Skin of body (tissue), 2 donors: ENCODE data around the gene NUDT14. TPM values are rescaled to one million over a fixed set of nuclear protein-coding genes. Genes with fewer than 3 reads are reported as not detected.

Source experiments
- DNase-seq: peaks from one replicate; lab custom pipeline; 2025; lab: John Stamatoyannopoulos, UW
- total RNA-seq: library from RNA; depleted of rRNA; stranded (reverse); fragments of >200 nt; gene quantifications from one replicate; pipeline ENCODE4 v1.2.3, GENCODE V29; 2014

The NUDT14 gene
- total RNA-seq = 11.4 TPM

DNA sequence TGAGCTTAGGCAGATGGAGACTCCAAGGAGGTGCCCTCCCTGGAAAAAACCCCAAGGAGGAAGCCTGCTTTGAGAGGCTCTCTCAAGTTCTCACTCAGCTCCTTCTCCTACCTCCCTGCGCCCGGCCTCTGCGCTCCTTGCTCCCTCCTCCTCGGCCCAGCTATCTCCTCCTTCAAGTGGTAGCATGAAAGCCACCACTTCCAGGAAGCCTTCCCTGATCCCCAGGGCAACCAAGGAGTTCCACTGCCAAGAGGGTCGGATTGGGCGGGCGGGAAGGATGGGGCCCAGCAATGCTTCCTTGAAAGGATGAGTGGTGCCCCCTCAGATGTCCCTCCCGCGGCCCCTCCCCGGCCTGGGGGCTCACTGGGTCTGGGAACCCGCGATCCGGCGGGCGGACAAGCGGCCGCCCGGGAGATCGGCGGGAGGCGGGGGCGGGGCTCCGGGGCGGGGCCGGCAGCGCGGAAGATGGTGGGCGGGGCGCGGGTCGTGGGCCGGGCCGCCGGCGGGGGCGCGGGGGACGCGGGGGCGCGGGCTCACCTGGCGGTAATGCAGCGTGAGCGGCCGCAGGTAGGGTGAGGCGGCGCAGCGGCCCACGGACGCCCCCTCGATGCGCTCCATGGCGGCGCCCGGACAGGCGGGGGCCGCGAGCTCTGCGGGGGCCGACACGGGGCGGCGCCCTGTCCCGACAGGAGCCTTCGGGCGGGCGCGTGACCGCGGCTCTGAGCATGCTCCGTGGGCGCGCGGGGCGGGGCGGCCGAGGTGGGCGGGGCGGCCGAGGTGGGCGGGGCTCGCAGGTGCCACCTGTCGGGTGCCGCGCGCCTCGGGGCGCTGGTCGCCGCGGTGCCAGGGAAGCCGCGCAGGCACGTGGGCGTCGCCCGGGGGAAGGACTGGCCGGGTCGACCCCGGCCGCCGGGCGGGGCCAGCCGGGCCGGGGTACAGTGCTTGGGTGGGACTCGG, at the start of gene NUDT14:
TSS of gene NUDT14 (minus strand) at position 721 of the 957 bp plus-strand sequence. CDS start at position 618, 103 bp downstream.
- DNase-seq = no peak

DNA sequence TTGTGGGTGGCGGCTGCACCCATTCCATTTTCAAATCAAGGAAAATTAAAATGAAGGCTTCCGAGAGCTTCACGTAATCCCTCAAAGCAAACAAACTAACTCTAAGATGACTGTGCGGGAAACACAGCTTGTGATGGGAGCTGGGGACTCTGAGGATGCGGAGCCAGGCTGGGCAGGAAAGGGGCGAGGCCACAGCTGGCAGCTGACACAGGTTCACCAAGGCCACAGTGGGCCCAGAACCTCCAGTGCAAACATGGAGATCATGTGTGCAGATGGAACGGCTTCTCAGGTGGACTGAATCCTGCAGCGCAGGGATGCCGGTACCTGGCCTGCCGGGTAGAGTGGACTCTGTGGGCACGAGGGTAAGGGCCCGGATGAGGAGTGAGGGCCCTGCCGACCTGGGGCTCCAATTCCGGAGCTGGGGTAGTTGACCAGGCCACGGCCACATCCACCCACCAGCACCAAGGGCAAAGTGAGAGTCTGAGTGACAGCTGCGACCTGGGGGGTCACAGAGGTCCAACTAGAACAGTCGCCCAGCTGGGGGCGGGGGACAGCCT, 48.1 kb upstream of the NUDT14 start:
- no peak for DNase-seq

DNA sequence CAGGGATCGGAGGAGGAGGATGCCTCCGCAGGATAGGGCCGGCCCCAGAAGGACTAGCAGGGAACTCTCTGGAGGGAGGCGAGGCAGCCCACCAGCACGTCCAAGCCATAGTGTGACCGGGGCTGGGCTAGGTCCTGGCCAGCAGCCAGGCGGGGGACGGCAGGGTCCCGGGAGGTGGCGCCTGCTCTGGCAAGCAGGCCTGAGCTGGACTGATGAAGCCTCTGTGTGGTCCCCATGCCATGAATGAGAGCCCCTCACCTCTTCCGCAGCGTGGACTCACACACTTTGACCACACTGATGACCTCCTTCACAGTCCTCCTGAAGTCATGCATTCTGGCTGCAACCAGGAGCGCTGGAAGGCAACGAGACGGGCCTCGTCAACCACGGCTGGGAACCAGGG, 47.5 kb upstream of the NUDT14 start:
- DNase-seq = no peak

DNA sequence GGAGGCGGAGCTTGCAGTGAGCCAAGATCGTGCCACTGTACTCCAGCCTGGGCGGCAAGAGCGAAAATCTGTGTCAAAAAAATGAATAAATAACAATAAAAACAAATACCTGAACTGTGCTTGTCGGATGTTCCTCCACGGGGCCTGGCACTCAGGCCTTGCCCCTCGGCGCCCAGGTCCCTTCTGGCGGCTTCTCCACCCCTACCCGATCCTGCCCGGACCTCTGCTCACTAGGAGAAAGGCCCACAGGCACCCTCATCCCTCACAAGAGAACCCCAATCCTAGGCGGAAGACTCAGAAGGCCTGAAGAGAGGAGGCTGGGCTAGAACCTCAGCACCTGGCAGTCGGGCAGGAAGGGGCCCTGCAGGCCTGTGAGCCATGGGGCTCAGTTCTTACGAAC, 46.2 kb upstream of the NUDT14 start:
- DNase-seq = no peak

DNA sequence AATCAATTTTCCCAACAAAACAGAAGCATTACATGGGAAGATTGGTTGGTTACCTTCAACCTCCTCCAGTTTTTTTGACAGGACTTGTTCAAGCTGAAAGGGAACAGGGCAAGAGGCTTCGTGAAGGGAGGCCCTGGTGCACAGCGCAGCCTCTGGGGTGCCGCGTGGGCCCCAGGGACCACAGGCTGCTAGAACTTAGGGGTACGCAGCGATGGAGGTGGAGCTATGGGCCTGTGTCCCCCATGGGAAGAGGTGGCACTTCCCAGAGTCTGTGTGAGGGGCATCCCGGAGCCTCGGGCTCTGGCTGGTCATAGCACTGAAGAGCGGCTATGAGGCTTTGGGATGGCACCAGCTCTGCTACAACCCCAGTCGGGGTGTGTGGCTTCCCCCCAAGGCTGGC, 45.1 kb upstream of the NUDT14 start:
- no peak for DNase-seq

DNA sequence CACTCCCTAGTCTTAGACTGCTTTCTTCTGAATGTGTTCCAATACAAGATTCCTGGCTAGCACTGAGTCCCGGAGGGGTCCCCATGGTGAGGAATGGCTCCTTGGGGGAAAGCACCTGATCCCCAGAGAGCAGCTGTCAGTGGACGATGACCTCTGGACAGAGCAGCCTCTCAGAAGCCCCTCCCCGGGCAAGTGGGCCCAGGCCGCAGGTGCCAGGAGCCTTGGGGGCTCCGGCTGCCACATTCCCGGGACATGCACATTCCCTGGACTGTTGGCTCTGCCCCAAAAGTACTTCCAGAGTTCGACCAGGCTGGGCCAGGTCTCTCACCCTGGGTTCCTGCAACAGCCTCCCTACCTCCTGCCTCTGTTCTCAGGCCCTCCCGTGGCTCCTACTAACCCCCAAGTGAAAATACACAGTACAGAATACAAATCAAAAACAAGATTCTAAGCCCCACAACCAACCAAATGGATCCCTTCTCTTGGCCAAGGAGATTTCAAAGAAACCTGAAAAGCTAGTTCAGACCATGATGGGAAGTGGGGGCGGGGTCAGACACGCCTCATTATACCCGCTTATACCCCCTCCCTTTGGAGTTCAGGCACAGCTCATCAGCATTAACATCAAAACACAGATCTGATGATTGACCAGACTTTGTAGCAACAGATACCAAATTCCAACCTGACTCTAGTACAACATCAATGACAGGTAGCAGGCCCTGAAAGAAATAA, 43.9 kb upstream of the NUDT14 start:
- no peak for DNase-seq

DNA sequence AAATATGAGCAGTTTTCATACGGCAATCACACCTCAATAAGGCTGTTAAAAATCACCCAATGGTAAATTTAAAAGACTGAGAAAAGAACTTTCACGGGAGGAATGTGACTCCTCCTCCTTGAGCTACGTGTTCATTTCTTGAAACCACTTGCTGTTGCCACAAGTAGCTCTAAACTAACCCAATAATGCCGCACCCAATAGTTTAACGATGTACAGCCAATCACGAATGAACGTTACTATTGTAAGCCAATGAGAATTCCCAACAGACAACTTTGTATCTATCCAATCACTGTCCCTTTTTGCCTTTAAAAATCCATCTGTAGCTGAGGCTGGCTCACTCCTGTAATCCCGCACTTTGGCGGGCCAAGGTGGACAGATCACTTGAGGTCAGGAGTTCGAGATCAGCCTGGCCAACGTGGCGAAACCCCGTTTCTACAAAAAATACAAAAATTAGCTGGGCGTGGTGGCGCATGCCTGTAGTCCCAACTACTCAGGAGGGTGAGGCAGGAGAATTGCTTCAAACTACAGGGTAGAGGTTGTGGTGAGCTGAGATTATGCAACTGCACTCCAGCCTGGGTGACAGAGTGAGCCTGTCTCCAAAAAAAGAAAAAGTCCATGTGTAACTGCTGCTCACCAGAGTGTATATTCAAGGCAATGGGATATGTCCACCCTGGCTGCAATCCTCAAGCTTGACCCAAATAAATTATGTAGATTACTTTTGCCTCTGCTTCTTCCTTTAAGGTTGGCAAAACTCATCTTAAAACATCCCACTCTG, 42.8 kb upstream of the NUDT14 start:
- DNase-seq = no peak

DNA sequence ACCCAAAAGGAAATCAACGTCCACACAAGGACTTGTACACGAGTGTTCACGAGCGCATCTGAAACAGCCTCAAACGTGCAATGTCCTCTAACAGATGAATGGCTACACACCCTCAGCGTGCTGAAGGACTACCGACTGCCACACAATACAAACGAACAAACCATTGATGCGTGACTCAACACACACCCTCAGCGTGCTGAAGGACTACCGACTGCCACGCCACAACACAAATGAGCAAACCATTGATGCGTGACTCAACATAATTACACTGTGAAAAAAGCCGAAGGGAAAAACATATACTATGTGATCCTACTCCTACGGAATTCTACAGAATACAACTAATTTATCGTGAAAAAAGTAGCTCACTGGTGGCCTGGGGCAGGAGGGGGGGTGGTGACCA, 42.1 kb upstream of the NUDT14 start:
- no peak for DNase-seq

DNA sequence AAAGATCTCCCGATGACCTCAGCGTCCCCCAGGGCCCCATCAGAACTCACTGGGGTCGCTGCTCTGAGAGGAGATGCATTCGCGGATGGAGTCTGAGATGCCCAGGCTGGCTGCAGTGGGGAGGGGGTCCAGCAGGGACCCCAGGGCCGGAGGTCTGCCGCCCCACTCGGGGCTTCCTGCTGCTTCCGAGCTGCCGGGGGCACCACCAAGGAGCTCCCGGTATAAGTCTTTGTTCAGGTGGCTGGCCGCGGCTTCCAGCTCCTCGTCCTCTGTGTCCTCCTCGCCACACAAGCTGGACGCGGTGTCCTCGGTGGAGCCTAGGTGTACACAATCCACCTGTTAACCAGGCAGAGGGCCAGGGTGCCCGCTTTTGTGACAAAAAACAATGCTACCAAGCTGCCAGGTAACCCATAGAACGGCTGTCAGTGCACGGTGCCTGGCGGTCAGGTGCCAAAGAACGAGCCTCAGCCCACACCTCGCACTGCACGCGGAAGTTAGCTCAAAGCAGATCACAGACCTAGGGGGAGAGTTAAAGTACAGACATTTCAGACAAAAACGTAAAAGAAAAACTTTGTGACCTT, 40.6 kb upstream of the NUDT14 start:
- DNase-seq = no peak

DNA sequence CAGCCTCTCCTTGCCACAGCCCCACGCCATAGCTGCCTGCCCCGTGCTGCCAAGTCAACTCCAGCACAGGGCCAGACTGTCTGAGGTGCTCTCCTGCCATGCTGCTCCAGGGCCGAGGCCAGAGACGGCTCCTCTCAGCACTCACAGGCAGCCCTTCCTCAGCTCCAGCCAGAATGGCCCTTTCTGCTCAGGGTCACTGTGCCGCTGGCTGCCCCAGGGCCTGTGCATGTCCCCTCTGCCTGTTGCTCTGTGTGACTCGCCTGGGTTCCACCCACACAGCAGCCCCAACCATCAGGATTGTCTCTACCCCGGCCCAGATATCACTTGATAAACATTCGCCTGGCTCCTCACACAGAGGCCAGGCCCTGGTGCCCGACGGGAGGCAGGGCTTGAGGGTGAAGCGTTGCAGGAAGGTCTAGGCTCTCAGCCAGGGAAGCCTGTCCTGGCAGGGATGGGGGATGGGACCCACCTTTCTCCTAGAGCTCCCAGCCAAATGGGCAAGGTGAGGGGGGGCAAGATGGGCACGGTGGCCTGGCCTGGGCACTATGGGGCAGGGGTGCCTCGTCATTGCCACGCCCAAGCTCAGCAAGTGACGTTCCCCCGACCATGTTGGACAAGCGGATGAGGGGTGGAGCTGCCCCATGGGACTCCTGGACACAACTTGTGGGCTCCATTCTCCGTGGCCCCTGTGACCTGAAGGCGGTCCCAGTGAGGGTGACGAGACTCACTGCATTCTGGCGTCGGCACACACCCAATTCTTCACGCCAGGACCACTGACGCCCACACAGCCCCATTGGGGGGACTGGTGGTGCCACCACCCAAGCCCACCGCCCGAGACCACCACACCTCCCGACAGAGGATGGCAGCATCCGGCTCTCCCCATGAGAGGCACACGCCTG, 39.8 kb upstream of the NUDT14 start:
- DNase-seq = no peak

DNA sequence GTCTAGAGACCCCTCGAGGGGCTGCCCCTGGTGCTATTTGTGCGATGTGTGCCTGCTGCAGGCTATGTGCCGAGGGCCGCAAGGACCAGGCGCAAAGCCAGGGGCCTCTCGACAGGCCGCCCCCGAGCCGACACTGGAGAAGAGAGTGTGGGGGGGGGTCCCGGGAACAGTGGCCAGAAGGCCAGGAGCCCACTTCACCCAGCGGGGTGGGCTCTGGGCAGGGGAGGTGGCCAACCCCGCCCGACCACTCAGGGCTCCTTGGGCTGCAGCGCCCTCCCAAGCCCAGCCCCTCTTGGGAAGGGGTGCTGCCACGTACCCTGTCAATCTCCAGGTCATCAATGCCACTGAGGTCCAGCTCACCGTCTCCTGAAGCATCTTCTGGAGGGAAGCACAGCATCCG, 38.6 kb upstream of the NUDT14 start:
- no peak for DNase-seq

DNA sequence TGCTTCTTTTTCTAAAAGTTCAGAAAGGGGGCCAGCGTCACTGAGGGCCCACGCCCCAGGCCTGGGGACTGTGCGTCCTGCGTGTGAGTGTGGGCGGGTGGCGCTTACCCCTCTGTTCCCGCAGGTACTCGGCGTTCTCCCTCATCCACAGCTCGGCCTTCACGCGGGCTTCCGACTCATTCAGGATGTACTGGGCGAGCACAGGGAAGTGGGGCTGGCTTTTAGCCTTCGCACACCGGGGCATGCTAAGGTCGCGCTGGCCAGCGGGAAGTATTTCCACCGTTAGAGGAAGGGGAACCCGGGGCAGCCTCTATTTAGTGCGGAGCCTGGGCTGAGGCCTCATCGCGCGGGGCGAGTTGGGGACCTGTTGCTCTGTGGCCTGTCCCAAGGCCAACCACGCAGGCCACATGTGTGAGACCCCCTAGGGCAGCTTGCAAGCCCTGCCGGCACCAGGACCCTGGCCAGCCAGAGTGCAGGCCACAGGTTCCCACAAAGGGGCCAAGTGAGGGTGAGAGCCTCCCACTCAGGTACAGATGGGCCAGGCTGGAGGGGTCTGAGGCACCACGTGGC, 38.0 kb upstream of the NUDT14 start:
- DNase-seq = no peak

DNA sequence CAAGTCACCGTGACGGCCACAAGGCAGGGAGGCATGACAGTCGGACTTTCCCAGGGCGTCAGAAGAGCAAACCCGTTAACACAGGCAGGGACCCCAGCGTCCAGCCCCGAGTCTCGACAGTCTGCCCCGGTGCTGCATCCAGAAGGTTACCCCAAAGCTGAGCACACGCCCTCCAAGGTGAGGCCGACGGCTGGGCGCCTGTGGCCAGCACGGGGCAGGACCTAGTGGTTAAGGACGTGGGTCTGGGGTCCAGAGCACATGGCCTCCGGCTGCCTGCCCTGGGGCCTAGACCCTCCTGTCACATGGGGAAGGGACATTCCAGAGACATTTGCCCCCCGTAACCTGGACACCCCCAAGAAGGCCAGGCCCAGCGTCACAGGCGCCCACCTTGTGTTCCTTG, 37.5 kb upstream of the NUDT14 start:
- DNase-seq = no peak

DNA sequence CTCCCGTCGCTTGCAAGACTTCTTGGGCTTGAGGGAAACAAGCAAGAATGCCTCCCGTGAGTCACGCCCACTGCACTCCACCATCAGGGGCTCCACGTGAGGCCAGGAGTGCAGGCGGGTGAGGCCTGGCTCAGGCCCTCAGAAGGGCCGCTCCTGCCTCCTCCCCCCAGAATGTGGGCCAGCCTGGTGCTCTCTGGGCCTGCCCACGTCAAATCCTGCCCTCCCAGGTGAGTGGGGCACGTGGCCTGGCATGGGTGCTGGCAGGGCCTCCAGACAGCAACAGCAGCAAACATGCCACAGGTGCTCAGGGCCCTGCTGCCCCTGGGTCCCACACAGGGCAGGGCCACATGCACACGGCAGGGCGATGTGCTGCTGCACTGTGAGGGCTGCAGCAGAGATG, 36.7 kb upstream of the NUDT14 start:
- DNase-seq = no peak

DNA sequence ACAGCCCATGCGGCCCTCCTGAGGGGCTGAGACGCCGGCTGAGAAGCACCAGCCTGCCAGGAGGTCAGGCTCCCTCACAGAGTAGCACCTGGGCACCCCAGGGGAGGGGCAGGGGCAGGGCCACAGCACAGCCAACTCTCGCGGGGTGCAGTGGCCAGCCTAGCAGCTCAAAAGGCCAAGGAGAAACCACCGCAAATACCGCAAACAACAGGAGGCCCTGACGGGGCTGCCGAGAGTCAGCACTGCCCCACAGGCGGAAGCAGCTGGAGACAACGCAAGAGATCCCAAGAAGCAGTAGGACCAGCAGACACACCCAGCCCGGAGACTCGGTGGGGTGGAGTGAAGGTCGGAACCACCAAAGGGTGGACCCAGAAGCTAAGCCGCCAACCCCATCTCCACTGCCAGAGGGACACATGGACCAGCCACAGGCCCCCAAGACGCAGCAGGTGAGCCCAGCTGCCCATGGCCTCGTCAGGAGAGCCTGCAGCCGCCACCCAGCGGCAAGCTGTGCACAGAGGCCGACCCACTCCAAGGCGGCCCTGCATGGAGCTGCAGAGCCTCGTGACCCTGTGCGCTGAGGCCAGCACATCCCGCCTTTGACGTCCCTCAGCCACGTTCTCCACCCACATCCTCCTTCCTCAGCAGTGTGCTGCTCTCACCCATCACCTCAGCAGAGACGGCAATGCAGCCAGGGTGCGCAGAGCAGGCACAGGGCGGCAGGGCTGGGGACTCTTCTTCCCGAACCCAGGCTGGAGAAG, 35.6 kb upstream of the NUDT14 start:
- DNase-seq = no peak

DNA sequence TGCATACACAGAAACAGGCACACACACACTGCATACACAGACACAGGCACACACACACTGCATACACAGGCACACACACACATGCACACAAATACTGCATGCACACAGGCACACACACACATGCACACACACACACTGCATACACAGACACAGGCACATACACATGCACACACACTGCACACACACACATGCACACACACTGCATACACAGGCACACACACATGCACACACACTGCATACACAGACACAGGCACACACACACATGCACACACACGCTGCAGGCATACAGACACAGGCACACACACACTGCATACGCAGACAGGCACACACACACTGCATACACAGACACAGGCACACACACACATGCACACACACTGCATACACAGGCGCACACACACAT, 34.5 kb upstream of the NUDT14 start:
- DNase-seq = no peak

DNA sequence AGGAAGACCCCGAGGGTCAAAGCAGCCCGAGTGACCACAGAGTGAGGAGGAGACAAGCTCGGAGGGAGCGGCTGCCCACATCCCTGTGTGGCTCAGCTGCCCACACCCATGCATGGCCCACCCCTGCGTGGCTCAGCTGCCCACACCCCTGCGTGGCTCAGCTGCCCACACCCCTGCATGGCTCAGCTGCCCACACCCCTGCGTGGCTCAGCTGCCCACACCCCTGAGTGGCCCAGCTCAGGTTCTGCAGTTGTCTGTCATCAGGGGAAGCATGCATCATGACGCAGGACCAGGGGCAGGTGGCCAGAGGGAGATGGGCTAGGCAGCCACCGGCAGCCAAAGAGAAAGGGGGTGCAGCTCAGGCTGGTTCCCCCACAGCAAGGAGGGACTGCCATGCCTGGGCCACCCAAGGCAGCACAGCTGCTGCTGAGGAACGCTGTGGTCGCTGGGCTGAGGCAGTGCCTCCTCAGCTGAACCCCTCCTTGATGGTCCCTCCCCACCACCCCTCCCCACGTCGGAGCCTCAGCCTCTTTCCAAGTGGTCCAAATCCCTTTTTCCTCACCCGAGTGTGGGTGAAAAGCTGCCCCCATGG, 33.3 kb upstream of the NUDT14 start:
- no peak for DNase-seq

DNA sequence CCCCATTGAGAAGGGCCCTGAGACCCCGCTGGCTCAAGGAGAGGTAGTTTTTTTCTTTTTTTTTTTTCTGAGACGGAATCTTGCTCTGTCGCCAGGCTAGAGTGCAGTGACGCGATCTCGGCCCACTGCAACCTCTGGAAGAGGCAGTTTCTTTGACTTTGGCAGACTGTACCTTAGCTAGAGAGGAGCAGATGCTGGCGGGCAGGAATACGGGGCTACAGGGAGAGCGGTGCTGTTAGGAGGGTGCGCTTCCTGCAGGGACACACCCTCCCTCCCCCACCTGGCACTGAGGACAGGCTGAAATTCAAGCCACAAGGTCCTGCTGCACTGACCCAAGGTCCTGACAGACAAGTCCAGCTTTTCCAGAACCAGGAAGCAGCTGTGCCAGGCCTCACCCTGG, 32.2 kb upstream of the NUDT14 start:
- no peak for DNase-seq
